ENCODE results near the gene COX19. TPM values are rescaled to one million over a fixed set of nuclear protein-coding genes. Genes with fewer than 3 reads are reported as not detected.

The COX19 gene
- total RNA-seq, 1 experiment from 2014 or later = 14.4 TPM

DNA sequence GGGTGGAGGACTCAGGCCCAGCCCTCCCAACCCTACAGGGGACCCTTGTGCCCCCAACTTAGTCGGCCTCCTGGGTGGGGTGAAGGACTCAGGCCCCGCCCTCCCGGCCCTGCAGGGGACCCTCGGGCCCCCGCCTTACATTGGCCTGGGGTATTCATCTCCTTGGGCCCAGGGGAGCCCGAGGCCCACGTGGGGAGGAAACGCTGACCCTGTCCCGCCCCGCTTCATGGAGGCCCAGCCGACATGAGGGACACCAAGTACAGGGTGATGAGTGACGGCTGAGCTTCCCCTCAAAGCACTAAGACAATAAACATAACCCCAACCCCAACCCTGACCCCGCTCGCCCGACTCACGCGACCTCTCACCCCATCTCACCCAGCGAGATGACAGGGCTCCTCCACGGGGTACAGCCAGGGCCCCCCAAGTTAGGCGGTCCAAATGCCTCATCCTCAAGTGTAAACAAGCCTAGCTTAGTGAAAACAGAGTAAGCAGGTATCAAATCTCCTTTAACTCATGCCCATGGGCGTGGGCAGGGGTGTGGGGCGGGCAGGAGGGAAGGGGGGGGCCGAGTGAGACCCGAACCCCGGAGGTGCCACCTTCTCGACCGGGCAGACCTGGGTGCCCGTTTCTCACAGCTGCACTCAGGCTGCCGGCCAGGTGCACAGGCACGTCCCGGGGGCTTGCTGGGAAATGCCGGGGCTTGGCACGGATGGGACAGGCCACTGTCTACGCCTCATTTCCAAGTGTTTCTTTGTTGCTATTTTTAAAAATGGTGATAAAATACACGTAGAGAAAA lies 15.8 kb upstream of the COX19 start:
- no peak overlapping the region for H3K4me3 ChIP-seq (ENCODE audit: low read depth in 2 of 2, low read length in 2 of 2)
- H3K4me1 ChIP-seq (ENCODE audit: control insufficient read depth, insufficient read depth, low read length) = peaks cover 48% of the 10 kb centered on the region
- DNase-seq (ENCODE audit: low read depth, low spot score) = no peak
- BruUV-seq (replicated peaks) = no TSS peak
- H3K36me3 ChIP-seq (ENCODE audit: control insufficient read depth, insufficient read depth, low read length) = no peaks in the 10 kb centered on the region
- ChIA-PET POLR2A (interaction anchor here (0.6 kb wide), 1 partner anchor 115 kb away, joined by 3 read pairs; no protein-coding TSS in a partner anchor), CTCF (interaction anchor here (0.6 to 4.5 kb wide), 2 partner anchors 74 to 158 kb away, joined by 4 to 49 read pairs; no protein-coding TSS in a partner anchor)
- H3K9me3 ChIP-seq (ENCODE audit: control insufficient read depth, insufficient read depth, low read depth, low read length) = no peaks in the 10 kb centered on the region
- no peak overlapping the region for H3K27ac ChIP-seq (ENCODE audit: low read length)
- no peaks in the 10 kb centered on the region for H3K27me3 ChIP-seq (ENCODE audit: control insufficient read depth, insufficient read depth, low read length)
- in situ Hi-C loops (cut with HindIII; ENCODE audit: low pct_unique_long_range_greater_than_20kb, low sequenced_read_pairs) (no loop called here), intact Hi-C loops (cut with micrococcal nuclease; ENCODE audit: unreplicated experiment) (loop anchor here (5.0 kb wide), 1 partner anchor 151 kb away; no protein-coding TSS in a partner anchor)
- TF ChIP-seq REST (IDR thresholded peaks at IDR 0.05; ENCODE audit: insufficient read depth in 1 of 2, low read depth in 2 of 2, low read length in 1 of 2) (no peak), POLR2AphosphoS5 (IDR thresholded peaks at IDR 0.05; ENCODE audit: low read depth, low read length) (no peak), SIN3A (IDR thresholded peaks at IDR 0.05; ENCODE audit: borderline replicate concordance, insufficient read depth, low read depth, low read length) (no peak), TCF7L2 (IDR thresholded peaks at IDR 0.05; ENCODE audit: low read depth, low read length) (no peak)
- TF ChIP-seq, protein P1, sequence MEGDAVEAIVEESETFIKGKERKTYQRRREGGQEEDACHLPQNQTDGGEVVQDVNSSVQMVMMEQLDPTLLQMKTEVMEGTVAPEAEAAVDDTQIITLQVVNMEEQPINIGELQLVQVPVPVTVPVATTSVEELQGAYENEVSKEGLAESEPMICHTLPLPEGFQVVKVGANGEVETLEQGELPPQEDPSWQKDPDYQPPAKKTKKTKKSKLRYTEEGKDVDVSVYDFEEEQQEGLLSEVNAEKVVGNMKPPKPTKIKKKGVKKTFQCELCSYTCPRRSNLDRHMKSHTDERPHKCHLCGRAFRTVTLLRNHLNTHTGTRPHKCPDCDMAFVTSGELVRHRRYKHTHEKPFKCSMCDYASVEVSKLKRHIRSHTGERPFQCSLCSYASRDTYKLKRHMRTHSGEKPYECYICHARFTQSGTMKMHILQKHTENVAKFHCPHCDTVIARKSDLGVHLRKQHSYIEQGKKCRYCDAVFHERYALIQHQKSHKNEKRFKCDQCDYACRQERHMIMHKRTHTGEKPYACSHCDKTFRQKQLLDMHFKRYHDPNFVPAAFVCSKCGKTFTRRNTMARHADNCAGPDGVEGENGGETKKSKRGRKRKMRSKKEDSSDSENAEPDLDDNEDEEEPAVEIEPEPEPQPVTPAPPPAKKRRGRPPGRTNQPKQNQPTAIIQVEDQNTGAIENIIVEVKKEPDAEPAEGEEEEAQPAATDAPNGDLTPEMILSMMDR (IDR thresholded peaks at IDR 0.05) = no peak
- ATAC-seq = no peak

DNA sequence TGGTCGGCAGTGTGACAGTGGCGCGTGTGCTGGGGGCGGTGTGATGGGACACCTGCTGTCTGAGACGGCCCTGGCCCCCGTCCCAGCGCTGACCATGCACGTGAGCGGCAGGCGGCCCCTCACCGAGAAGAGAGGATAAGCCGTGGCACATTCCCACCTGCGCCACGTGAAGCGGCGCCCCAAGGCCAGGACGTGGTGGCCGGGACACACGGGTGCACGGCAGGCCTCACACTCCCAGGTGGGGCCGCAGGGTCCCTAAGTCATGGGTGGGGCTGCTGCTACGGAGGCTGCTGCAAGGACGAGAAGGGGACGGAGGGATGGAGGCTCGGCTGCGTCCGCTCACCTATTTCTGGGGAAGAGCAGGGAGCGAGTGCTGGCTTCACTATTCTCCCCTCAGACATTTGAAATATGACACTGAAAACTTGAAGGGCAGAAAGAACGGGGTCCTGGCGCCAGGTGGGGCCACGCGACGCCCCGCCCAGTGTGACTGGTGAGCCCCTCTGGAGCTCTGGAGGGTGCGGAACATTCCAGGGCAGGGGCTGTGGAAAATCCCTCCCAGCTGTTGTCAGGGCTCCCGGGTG lies 15.1 kb upstream of the COX19 start:
- ChIA-PET POLR2A (interaction anchor here (0.6 kb wide), 1 partner anchor 116 kb away, joined by 3 read pairs; no protein-coding TSS in a partner anchor), CTCF (interaction anchor here (0.6 kb wide), 1 partner anchor 159 kb away, joined by 4 read pairs; no protein-coding TSS in a partner anchor)
- TF ChIP-seq, protein P1 (IDR thresholded peaks at IDR 0.05) = no peak
- no peak for TF ChIP-seq SIN3A (IDR thresholded peaks at IDR 0.05; ENCODE audit: borderline replicate concordance, insufficient read depth, low read depth, low read length)
- TF ChIP-seq POLR2AphosphoS5 (IDR thresholded peaks at IDR 0.05; ENCODE audit: low read depth, low read length) = no peak
- no peak for TF ChIP-seq REST (IDR thresholded peaks at IDR 0.05; ENCODE audit: insufficient read depth in 1 of 2, low read depth in 2 of 2, low read length in 1 of 2)
- TF ChIP-seq TCF7L2 (IDR thresholded peaks at IDR 0.05; ENCODE audit: low read depth, low read length) = no peak
- in situ Hi-C loops (cut with HindIII; ENCODE audit: low pct_unique_long_range_greater_than_20kb, low sequenced_read_pairs) = no loop called here
- intact Hi-C loops (cut with micrococcal nuclease; ENCODE audit: unreplicated experiment) = loop anchor here (5.0 kb wide), 1 partner anchor 152 kb away; no protein-coding TSS in a partner anchor
- Histone ChIP-seq H3K4me3 (ENCODE audit: low read depth in 2 of 2, low read length in 2 of 2) (no peak overlapping the region), H3K27me3 (ENCODE audit: control insufficient read depth, insufficient read depth, low read length) (no peaks in the 10 kb centered on the region), H3K36me3 (ENCODE audit: control insufficient read depth, insufficient read depth, low read length) (no peaks in the 10 kb centered on the region), H3K9me3 (ENCODE audit: control insufficient read depth, insufficient read depth, low read depth, low read length) (no peaks in the 10 kb centered on the region), H3K4me1 (ENCODE audit: control insufficient read depth, insufficient read depth, low read length) (peaks cover 52% of the 10 kb centered on the region), H3K27ac (ENCODE audit: low read length) (no peak overlapping the region)
- ATAC-seq = no peak
- DNase-seq (ENCODE audit: low read depth, low spot score) = no peak
- no TSS peak for BruUV-seq (replicated peaks)

Data from Panc1 (cell line).